Stimulated activated CD8-positive, alpha-beta memory T cell treated with anti-CD3 and anti-CD28 coated beads, Interleukin-12 subunit alpha, Interleukin-12 subunit beta, amount 100 ng/mL, for 1 hour (primary cell): Measurements from ENCODE around the gene AP4B1.
A peak's percentile ranks its signal among the peaks of the same experiment; 100 is the strongest.

Experiments used
- DNase-seq: peaks from one replicate; pipeline ENCODE4 v3.0.0-alpha.2; 2020; ENCODE audit warnings: low read depth

Gene AP4B1

DNA sequence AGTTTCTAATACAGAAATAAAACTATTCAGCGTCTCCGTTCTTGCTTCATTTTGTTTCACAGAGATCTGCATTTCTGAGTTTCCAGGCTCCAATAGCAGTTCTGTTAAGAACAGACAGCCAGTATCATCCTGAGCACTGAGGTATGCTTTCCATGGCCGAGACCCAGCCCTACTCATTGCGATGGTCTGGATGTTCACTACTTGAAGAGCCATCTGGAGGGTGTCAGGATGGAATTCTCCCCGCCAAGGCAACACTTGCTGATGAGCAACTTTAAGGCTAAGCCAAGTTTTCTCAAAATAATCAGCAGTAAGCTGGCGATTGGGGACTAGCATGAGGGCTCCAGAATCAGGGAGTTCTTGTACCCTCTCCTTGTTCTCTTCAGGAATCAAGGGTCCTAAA, 9.5 kb downstream of the AP4B1 start:
- no peak for DNase-seq

DNA sequence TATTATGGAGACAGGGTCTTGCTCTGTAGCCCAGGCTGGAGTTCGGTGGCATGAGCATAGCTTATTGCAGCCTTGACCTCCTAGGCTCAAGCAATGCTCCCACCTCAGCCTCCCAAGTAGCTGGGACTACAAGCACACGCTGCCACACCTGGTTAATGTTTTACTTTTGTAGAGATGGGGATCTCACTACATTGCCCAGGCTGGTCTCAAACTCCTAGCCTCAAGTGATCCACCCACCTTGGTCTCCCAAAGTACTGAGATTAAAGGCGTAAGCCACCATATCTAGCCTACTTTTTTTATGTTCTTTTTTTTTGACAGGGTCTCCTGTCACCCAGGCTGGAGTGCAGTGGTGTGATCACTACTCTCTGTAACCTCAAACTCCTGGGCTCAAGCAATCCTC, 11.3 kb downstream of the AP4B1 start:
- no peak for DNase-seq

DNA sequence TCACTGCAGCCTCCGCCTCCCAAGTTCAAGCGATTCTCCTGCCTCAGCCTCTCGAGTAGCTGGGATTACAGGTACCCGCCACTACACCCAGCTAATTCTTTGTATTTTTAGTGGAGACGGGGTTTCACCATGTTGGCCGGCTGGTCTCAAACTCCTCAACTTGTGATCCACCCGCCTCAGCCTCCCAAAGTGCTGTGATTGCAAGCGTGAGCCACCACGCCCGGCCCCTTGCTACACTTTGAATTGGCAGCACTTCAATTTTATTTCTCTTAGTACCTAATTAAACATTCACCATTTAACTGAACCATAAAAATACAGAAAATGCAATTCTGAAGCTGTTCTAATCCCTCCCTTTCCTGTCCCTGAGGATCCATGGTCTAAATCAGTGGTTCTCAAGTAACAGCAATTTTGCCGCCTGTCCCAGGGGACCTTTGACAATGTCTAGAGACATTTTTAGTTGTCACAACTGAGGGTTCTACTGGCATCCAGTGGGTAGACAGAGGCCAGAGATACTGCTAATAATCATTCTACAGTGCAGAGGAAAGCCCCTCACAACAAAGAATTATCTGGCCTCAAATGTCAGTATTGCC, 12.9 kb downstream of the AP4B1 start:
- no peak for DNase-seq

DNA sequence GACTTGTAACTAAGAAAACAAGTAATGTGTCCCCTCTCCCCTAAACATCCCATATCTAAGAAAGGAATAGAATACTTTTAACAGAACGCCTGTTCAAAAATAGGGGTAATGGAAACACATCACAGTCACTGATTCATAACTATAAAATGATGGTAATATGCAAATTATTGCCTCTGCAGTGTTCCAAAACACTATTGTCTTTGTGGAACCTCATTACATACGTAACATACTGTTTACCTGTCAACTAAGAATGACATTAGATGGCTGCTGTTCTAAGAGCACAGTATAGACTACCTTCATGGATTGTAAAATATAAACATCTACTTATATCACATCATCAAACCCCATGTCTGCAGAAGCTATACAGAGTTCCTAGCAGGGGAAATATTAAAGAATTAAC, 13.8 kb downstream of the AP4B1 start:
- no peak for DNase-seq

DNA sequence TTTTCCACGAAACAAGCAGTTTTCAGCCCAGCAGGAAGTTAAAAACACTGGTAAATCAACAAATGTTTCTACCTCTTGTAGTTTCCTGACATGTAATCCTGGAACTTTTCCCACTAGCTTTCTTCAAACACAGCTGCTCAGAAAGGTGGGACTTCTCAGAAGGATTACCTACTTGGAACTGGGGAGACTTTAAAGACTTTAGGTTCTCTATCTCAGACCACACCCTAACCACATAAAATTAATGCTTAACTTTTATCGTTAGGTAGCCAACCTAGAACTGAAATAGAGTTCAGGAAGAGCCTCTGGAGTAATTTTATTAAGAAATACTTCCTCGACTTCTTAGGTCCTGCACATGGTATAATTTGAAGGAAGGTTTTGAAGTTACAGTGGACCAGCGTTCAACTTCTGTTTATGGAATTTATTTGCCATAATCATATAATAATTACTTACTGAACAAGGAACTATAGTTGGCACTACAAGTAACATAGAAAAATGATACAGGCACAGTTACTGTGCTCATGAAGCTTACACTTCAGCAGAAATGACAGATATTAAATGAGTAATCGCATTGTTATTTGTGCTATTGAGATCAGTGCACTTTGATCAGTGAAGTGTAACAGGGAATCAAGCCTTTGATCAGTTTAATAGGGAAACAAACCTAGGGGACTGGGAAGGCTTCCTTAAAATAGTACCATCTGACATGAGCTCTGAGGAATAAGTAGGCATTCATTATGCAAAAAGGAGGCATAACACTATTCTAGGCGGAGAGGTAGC, 17.0 kb downstream of the AP4B1 start, which contains the start of gene BCL2L15:
Gene BCL2L15, minus strand, starts transcription at position 180 of the 774 bp plus-strand sequence. CDS start 206 bp downstream, outside the sequence.
- no peak for DNase-seq

DNA sequence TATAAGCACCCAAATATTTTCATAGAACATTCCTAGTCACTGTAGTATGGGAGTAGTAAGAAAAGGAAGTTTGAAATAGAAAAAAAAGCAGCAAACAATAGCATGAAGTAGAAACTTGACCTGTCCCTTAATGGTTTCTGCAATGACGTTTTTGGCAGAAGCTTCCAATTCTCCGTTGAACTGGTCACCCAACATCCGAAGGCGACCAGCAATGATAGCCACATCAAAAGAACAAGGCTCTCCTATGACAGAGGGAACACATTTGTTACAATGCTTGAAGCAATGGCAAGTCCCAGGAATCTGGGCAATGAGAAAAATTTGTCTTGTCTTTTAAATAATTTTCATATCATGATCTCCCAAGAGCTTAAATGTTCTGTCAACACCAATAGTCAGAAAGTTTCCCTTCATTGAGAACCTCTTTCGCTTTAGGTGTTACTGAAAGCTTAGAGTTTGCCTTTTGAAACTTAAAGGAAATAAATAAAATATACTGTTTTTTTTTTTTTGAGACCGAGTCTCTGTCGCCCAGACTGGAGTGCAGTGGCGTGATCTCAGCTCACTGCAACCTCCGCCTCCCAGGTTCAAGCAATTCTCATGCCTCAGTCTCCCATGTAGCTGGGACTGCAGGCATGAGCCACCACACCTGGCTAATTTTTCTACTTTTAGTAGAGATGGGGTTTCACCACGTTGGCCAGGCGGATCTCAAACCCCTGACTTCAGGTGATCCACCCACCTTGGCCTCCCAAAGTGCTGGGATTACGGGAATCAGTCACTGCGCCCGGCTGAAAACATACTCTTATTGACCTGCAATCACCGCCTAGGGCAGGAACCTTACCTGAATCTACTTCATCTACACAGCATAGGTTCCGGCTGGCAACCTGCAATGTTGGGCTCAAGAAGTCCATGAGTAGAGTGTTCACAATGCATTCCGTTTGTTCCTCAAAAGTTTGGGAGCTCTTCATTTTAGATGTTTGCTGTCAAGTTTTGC, 17.9 kb downstream of the AP4B1 start:
- DNase-seq, result no peak

DNA sequence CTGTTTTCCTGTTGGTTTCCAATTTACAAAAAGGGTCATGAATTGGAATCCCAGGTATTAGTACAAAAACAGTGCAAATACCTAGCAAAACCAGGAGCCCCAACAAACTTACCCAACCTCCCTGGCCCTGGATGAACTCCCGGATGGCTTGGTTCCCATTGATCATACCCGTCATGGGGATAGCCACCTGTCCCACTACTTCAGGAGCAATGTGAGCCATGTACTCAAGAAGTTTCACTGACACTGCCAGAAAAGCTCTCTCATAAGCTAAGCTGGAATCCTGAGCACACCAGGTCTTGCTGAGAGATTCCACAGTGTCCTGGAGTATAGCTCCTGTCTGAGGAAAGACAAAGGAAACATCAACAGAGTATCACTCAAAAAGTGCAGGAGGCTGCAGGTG, 22.9 kb downstream of the AP4B1 start:
- DNase-seq, result no peak

DNA sequence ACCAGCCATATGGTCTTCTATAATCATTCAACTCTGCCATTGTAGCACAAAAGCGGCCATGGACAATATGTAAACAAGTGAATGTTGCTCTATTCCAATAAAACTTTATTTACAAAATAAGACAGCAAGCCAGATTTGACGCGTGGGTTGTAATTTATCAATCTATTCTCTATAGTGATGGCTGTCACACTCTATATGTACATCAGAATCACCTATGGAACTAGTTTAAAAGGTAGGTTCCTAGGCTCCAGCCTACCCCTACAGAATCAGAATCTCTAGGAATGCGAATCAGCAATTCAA, 24.9 kb downstream of the AP4B1 start:
- DNase-seq, result no peak

DNA sequence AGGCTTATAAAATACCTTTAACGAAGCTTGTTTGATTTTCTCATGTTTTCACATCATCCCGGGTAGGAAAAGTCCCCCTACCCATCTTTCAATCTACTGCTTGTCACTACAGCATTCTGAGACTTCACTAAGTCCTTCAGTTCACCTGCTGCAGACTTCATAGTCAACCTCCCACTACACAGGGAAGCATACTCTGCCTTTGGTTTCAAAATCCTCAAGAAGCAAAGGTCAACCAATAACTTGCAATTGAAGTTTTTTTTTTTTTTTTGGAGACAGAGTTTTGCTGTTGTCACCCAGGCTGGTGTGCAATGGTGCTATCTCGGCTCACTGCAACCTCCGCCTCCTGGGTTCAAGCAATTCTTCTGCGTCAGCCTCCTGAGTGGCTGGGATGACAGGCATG, 28.4 kb downstream of the AP4B1 start:
- no peak for DNase-seq

DNA sequence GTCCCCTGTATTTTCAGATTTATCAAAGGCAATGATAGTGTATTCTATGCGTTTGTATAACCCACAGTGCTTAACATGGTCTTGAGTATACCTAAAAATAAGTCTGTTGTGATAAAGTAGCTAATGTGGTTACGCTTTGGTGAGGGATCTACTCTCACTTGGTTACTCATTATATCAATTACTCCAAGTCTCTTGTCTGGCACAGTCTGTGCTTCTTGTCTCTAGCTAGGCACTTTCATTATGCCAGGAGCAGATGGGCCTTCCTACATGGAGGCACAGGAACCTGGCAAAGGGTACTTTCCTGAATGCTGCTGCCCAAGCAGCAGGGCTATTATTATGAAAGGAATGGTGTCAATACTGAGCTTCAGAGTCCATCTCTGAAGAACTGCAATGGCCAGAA, 28.9 kb downstream of the AP4B1 start:
- no peak for DNase-seq

DNA sequence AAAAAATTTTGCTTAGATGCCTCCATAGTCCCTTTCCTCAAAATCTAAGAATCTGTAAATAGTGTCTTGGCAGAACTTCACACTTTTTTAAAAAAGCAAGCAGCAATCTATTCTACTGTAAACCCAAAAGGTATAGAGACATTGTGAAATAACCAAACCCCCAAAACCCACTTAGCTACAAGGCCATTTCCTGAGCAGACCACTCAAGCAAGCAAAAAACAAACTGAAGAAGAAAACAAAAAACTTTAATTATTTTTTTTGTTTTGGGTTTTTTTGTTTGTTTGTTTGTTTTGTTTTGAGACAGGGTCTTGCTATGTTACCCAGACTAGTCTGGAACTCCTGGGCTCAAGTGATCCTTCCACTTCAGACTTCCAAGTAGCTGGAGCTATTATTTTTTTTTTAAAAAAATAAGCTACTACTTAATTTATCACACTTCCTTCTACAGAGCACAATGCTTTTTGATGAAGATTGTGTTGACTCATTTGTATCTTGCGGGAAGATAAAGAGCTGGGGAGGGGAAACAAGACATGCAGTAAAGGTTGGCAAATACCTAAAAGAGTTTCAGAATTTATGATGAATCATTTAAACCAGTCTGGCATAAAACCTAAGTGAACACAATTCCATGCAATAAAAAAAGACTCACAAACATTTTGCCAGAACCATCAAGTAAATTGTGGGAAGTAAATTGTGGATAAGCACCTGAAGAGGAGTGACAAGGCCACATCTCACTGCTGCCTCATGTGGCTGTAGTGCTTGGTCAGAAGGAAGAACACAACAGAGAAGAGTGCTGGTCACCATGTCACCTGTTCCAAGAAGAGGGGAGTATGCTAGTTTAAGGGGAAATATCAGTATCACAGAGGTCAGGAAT, 30.4 kb downstream of the AP4B1 start:
- no peak for DNase-seq

DNA sequence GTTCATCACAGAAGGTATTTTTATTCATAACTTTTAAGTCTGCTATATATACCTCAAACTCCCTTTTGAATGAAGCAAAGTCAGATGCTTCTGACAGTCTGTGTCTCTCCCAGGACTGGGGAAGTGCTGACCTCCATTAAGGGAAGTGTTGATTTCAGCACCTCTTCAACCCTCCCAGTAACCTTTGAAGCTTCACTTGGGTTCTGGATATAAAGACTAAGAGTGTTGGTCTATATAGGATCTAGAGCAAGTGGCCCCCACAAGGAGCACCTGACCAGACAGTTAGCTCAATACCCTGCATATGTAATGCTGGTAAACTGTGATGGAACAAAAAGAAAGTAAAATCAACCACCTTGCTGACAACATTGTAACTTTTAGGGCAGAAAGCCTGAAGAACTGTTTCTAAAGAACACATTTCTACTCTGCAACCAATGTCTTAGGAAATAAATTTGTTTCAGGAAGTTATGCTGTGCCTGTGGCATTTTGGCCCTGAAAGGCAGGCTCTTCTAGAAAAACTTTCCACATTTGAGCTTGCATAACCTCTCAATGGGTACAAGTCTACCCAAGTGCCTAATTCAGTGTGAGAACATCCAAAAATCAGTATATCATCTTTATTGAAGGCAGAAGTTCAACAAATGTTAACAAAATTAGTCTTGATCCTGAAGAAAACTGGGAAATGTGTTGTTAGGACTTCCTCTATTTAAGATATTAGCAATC, 32.2 kb downstream of the AP4B1 start:
- DNase-seq, result no peak

DNA sequence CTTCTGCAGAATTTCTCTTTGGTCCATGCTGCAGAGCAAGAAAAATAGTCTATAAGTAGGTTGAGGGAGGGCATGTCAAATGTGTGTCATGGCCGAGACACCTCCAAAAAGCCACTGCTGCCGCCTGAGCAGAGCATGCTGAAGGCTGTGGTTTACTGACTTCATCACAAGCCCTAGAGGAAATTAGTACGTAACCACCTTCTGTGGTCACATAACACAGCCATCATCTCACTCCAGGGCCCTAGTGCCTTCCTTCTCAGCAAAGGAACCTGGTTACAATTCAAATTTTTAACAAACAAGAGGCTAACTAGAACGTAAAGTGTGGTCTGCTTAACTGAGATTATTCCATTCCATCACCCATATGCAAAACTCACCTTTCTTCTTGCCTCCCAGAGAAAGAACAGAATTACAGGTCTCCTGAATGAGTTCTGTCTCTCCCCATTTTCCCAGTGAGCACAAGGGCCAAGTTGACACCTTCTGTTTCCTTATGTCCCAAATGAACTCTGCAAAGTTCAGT, 32.9 kb downstream of the AP4B1 start, which contains the start of gene PTPN22:
Gene PTPN22, minus strand, starts transcription at position 116 of the 517 bp plus-strand sequence.
- DNase-seq, result peak; percentile 69

DNA sequence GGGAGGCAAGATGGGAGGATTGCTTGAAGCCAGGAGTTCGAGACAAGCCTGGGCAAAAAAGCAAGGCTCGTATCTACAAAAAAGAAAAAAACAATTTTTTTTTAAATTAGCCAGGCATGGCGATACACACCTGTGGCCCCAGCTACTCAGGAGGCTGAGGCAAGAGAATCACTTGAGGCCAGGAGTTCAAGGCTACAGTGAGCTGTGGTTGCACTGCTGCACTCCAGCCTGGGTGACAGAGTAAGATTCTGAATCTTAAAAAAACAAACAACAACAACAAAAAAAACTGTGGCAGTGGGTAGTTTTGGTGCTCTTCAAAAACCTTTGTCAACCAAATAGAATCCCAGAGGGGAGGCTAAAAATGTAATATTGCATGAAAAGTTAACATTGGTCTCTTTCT, 33.8 kb downstream of the AP4B1 start:
- no peak for DNase-seq

DNA sequence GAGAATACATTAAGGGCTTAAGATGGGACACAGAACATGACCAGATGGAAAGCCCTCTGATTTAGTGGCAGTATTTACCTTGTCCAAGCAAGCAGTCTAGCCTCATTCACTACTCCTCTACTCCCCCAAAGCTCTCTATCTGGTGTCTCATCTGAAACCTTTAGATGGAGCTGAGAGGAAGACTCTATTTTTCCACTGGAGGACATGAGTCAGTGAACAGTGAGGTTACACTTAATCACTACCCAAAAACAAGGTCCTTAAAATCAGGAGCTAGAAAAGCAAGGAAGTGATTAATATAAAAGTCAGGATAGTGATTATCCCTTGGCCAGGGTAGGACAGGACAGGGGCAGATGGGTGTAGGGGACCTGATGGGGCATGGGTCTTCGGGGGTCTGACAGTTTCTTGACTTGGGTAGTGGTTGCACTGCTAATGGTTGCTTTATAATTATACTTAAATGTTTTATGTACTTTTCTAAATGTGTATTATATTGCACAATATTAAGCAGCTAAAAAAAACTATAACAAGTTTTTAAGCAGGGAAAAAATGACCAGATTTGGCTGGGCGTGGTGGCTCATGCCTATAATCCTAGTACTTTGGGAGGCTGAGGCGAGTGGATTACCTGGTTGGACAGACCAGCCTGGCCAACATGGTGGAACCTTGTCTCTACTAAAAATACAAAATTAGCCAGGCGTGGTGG, 36.1 kb downstream of the AP4B1 start:
- no peak for DNase-seq

DNA sequence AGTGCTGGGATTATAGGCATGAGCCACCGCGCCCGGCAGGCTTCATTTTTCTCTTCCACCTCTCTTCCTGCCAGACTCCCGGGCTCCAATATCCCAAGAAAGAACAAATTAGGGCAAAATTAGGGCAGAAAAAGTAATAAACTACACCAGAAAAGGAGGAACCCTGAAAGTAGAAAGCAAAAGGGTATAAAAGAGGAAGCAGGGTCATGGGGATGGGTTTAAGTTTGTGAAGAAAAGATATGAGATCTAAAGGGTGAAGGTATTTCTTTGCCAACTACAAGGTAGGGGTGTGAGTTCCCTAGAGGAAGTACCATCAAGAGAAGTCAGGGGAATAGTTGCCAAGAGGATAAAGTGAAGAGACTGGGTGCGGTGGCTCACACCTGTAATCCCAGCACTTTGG, 43.0 kb downstream of the AP4B1 start:
- DNase-seq, result no peak

DNA sequence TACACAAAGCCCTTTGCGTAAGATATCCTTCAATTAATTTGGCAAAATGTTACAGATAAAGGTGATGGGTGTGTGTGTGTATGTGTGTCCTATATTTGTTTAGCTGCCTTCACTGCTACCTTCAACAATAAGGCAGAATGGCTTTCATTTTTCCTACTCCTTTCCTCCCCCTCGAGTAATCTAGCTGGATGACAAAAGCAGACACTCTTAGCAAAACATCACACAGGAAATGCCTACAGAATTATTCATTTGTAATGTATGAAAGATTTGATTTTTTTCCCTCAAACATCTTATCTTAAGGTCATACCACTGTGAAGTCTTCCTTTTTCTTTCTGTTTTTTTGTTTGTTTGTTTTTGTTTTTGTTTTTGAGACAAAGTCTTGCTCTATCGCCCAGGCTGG, 43.7 kb downstream of the AP4B1 start:
- no peak for DNase-seq

DNA sequence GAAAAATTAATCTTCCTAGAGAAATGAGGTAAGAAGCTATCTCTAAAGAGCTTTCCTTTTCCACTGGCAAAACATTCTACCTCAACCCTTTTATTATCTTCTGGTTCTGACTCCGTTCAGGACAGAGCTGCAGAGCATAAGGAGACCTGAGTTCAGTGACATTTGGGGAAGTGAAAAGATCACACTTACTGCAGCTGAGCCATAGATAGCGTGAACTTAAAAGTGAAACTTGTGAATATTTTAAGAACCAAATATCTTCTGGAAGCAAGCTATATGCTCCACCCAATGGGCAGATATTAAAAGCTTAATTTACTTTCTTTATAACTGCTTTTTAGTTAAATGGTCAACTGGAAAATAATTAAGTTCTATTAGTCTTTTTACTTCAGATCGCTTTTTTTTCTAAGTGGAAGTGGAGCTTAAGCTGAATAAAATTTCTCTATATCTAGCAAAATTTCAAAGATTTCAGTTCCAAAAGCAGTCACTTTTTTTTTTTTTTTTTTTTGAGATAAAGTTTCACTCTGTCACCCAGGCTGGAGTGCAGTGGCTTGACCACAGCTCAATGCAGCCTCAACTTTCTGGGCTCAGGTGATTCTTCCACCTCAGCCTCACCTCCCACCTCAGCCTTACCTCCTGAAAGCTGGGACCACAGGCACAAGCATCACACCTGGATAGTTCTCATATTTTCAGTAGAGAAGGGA, 45.0 kb downstream of the AP4B1 start:
- no peak for DNase-seq

DNA sequence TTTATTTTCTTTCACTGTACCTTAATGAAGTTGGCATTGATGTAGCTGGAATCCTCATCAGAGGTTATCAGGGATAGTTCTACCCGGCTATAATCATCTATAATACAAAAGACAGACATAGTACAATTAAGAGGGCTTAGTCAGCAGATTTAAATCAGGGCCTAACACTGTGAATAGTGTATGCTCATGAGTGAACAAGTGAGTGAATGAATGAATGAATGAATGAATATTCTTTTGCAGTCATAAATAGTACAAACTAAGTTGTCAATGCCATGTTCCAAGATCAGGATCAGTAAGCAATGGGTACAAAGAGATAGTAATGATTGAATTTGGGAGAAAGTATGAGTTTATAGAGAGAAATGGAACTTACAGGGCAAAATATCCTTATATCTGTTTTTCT, 45.6 kb downstream of the AP4B1 start:
- no peak for DNase-seq

DNA sequence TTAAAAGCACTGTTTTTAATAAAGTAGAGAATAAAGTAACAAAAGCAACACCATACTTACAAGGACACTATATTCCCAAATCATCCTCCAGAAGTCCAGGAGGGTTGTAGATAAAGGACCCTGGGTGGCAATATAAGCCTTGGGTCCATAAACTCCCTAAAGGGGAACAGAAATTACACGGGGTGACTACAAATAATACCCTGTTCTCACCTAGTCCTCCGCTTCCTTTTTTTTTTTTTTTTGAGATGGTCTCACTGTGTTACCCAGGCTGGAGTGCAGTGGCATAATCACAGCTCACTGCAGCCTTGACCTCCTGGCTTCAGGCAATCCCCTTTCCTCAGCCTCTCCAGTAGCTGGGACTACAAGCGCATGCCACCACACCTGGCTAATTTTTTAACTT, 46.2 kb downstream of the AP4B1 start:
- no peak for DNase-seq
